Transverse colon (tissue), 4 donors: ENCODE data around the gene GPR152. TPM values are rescaled to one million over a fixed set of nuclear protein-coding genes. Genes with fewer than 3 reads are reported as not detected.

Experiments
- DNase-seq: peaks from one replicate; pipeline ENCODE4 v3.0.0-alpha.2; 2019
- H3K27ac ChIP-seq, 4 donors: fragments of 200-600 bp; sonication (generic); 2 replicates each; pipeline ENCODE4 v1.5.1; 2016 to 2018; ENCODE audit warnings: inconsistent platforms in 4 of 4
- H3K27me3 ChIP-seq: fragments of 200-600 bp; sonication (generic); 2 replicates; pipeline ENCODE4 v1.5.1; 2017; ENCODE audit warnings: inconsistent platforms
- H3K36me3 ChIP-seq, 4 donors: fragments of 200-600 bp; sonication (generic); 2 replicates each; pipeline ENCODE4 v1.5.1; 2017 to 2019; ENCODE audit warnings: inconsistent platforms in 4 of 4
- H3K4me1 ChIP-seq, 4 donors: fragments of 200-600 bp; sonication (generic); 2 replicates each; pipeline ENCODE4 v1.5.1; 2017 to 2020; ENCODE audit warnings: inconsistent platforms in 4 of 4
- H3K4me3 ChIP-seq, 4 donors: fragments of 200-600 bp; sonication (generic); 1 replicate in 1 of 4; 2 replicates in 3 of 4; pipeline versions ENCODE4 v1.5.1 to v1.6.1; 2017 to 2019; ENCODE audit warnings: inconsistent platforms in 4 of 4
- H3K9me3 ChIP-seq, 2 donors: fragments of 200-600 bp; sonication (generic); 2 replicates each; pipeline ENCODE4 v1.5.1; 2017 to 2019; ENCODE audit warnings: inconsistent platforms in 2 of 2
- EP300 ChIP-seq: sonication (generic); formaldehyde crosslinking; IDR thresholded peaks from one replicate; pipeline ENCODE4 v1.6.1; 2017; ENCODE audit warnings: antibody characterized with exemption, low read depth
- POLR2A ChIP-seq: fragments of 450-650 bp; IDR thresholded peaks from one replicate; pipeline ENCODE4 v1.6.1; 2016; ENCODE audit warnings: antibody characterized with exemption, mild to moderate bottlenecking, moderate library complexity
- POLR2AphosphoS5 ChIP-seq, 3 donors: sonication (generic); formaldehyde crosslinking; IDR thresholded peaks; one replicate each; pipeline ENCODE4 v1.6.1; 2016; ENCODE audit warnings: antibody characterized with exemption in 3 of 3
- WGBS, 2 donors: methylation state at CpG; one replicate each; pipeline ENCODE4 v1.1.5; 2018; ENCODE audit warnings: low coverage in 1 of 2; 5-methylcytosine and 5-hydroxymethylcytosine counted together
- in situ Hi-C, 4 donors: fragments of 200-750 bp; cut with MboI; loops; one replicate each; pipeline versions ENCODE4 v1.15.0 to v1.15.1; 2017; ENCODE audit warnings: low sequenced_read_pairs in 3 of 4, low pct_ligation_motif_present in 1 of 4, low pct_unique_long_range_greater_than_20kb in 1 of 4
- intact Hi-C: fragments of 100-400 bp; cut with DNase I; formaldehyde crosslinking; loops from one replicate; pipeline ENCODE4 v1.15.1; 2023; ENCODE audit warnings: low total_unique reads
- total RNA-seq, 4 donors: library from RNA; depleted of rRNA; stranded (reverse); fragments of >200 nt; gene quantifications; one replicate each; pipeline ENCODE4 v1.1.0, GENCODE V29; 2016
- TF ChIP-seq, protein P1 (sequence below), 5 experiments: fragments of 200-600 bp in 3 of 5; fragments of 450-650 bp in 2 of 5; sonication (generic) in 3 of 5; IDR thresholded peaks; 1 replicate in 2 of 5; 2 replicates in 3 of 5; pipeline ENCODE4 v1.5.1; 2016 to 2017; ENCODE audit warnings: antibody characterized with exemption in 5 of 5, inconsistent platforms in 3 of 5, mild to moderate bottlenecking in 2 of 5, moderate library complexity in 1 of 5

Gene GPR152
- total RNA-seq, 4 donors from 2014 or later = not detected

GRCh38 chr11:67484847-67485311 lies 32.4 kb upstream of the GPR152 start:
- in situ Hi-C loops (loop anchor here in 2 of 4 donors (10.0 kb wide), 1 partner anchor 90 kb away; the partner anchor contains the start of gene RAD9A (in 2 of the 2)), intact Hi-C loops (loop anchor here (5.0 kb wide), 1 partner anchor 83 kb away; the partner anchor contains the start of genes PPP1CA and TBC1D10C)
- 65 to 74% methylated on average over 3 to 11 of the region's 11 CpGs for WGBS, 2 donors
- H3K9me3 ChIP-seq = no peaks in the 10 kb centered on the region
- H3K4me3 ChIP-seq = no peak overlapping the region
- H3K27ac ChIP-seq = peak overlapping the region; percentile 37 to 90 (median 74)
- peaks cover 15 to 36% (median 25%) of the 10 kb centered on the region in 4 donors for H3K4me1 ChIP-seq
- peak; percentile 57 for DNase-seq
- H3K36me3 ChIP-seq = peaks cover 0 to 5% (median 0%) of the 10 kb centered on the region in 4 donors
- TF ChIP-seq POLR2A (no peak), POLR2AphosphoS5 (IDR thresholded peaks at IDR 0.05) (no peak), EP300 (no peak)
- TF ChIP-seq, protein P1, sequence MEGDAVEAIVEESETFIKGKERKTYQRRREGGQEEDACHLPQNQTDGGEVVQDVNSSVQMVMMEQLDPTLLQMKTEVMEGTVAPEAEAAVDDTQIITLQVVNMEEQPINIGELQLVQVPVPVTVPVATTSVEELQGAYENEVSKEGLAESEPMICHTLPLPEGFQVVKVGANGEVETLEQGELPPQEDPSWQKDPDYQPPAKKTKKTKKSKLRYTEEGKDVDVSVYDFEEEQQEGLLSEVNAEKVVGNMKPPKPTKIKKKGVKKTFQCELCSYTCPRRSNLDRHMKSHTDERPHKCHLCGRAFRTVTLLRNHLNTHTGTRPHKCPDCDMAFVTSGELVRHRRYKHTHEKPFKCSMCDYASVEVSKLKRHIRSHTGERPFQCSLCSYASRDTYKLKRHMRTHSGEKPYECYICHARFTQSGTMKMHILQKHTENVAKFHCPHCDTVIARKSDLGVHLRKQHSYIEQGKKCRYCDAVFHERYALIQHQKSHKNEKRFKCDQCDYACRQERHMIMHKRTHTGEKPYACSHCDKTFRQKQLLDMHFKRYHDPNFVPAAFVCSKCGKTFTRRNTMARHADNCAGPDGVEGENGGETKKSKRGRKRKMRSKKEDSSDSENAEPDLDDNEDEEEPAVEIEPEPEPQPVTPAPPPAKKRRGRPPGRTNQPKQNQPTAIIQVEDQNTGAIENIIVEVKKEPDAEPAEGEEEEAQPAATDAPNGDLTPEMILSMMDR (IDR thresholded peaks at IDR 0.05) = no peak
- H3K27me3 ChIP-seq = no peaks in the 10 kb centered on the region

DNA sequence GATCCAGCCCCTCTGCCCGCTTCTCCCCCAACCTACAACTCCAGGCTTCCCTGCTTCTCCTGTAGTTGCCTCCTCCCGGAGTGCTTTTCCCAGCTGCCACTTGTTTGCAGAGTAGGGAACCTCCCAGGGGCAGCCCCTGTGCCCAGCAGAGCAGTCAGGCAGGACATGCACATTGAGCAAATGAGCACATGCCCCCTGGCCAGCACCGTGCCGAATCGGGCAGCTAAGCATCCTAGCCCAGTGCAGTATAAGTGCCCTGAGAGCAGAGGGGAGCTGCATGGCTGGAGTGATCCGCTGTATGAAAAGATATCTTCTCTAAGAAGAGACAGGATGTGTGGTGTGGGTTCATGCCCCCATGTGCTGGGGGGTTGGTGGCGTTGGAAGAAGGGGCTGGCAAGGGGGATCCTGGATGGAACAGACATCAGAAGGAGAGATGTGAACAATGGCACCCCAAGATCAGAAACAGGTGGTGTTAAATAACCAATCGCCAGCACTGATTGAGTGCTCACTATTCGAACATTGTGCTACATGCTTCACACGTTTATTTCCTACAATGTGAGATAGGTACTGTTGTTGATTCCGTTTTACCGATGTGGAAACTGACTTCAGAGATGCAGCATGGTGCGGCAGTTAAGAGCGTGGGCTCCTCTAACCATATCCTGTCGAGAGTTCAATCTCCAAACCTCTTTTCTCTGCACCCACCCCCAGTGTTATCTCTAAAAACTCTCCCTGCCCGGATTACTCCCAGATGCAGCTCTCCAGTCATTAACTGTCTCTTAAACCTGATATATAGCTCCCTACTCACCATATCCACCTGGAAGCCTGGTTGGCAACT lies 31.5 kb upstream of the GPR152 start:
- peaks cover 0 to 5% (median 0%) of the 10 kb centered on the region in 4 donors for H3K36me3 ChIP-seq
- no peaks in the 10 kb centered on the region for H3K9me3 ChIP-seq
- peak overlapping the region; percentile 82 to 90 (median 90) for H3K27ac ChIP-seq
- in situ Hi-C loops = loop anchor here in 2 of 4 donors (10.0 kb wide), 1 partner anchor 89 kb away; the partner anchor contains the start of gene RAD9A (in 2 of the 2)
- peak overlapping the region in 2 of 4 donors; percentile 40 to 62 for H3K4me3 ChIP-seq
- TF ChIP-seq EP300 = no peak
- no peak for TF ChIP-seq POLR2A
- TF ChIP-seq, protein P1 (IDR thresholded peaks at IDR 0.05) = no peak
- TF ChIP-seq POLR2AphosphoS5 (IDR thresholded peaks at IDR 0.05) = no peak
- H3K27me3 ChIP-seq = no peaks in the 10 kb centered on the region
- WGBS, 2 donors = 65 to 78% methylated on average over 11 to 16 of the region's 16 CpGs
- peak; percentile 11 for DNase-seq
- intact Hi-C loops = loop anchor here (5.0 kb wide), 1 partner anchor 82 kb away; the partner anchor contains the start of genes PPP1CA and TBC1D10C
- H3K4me1 ChIP-seq = peaks cover 15 to 32% (median 25%) of the 10 kb centered on the region in 4 donors

DNA sequence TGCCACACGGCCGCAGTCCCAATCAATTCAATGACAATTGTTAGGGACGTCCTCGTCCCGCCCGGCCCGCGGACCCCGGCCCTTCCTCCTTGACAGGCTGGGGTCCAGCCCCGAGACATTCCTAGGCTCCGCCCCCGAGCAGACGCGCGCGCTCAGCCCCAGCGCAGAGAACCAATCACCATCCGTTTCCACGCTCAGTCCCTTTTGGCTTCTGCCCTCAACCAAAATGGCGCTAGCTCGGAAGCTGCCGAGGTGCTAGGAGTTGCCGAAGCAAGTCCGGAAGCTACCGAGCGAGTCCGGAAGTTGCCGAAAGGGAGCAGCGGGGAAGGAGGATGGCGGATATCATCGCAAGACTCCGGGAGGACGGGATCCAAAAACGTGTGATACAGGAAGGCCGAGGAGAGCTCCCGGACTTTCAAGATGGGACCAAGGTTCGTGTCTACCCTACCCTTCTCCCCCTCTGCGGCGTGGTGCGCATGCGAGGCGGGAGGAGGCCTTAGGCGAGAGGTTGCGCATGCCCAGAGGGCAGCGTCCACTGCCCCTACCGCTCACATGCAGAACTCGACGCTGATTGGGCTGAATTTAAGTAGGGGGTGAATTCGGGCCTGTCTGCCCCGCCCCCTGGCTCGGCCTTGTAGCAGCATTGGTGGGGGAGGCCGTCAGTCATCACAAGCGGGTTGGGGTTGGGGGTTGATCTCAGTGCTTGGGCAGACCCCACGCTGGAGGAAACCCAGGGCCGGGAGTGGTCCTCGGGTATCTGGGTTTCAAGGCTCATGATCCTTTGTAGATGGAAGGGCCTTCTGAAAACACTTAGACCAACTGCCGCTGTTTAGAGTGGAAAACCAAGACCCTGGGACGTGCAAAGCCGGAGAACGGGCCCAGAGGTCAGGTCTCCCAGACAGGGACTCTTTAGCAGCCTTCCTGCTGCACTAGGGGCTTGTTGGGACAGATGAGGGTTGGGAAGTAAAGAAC lies 30.6 kb upstream of the GPR152 start, which contains the start of gene AIP:
Gene AIP, plus strand, starts transcription at position 200 of the 972 bp plus-strand sequence. Its CDS starts 133 bp downstream, at position 333.
- peak within 1 kb of the TSS; percentile 40 to 62 (median 46) for H3K4me3 ChIP-seq
- peaks cover 0 to 5% (median 0%) of the 10 kb centered on the region in 4 donors for H3K36me3 ChIP-seq
- WGBS, 2 donors = 0 to 10% methylated on average over 2 to 60 of the region's 60 CpGs
- peaks cover 15 to 32% (median 25%) of the 10 kb centered on the region in 4 donors for H3K4me1 ChIP-seq
- TF ChIP-seq POLR2AphosphoS5 (IDR thresholded peaks at IDR 0.05) = peak; percentile 62 to 79 (median 67)
- TF ChIP-seq EP300 = no peak
- TF ChIP-seq, protein P1 (IDR thresholded peaks at IDR 0.05) = peak in 3 of 5 experiments; percentile 21 to 69 (median 50)
- peak; percentile 78 for TF ChIP-seq POLR2A
- DNase-seq = peak; percentile 98
- intact Hi-C loops = loop anchor here (5.0 kb wide), 1 partner anchor 81 kb away; the partner anchor contains the start of genes PPP1CA and TBC1D10C
- no peaks in the 10 kb centered on the region for H3K9me3 ChIP-seq
- H3K27ac ChIP-seq = peak within 1 kb of the TSS; percentile 82 to 90 (median 90)
- in situ Hi-C loops = loop anchor here in 2 of 4 donors (10.0 kb wide), 1 partner anchor 88 kb away; the partner anchor contains the start of gene RAD9A (in 2 of the 2)
- no peaks in the 10 kb centered on the region for H3K27me3 ChIP-seq
